ENCODE measurements around the gene LOXL3.

LOXL3 gene

DNA sequence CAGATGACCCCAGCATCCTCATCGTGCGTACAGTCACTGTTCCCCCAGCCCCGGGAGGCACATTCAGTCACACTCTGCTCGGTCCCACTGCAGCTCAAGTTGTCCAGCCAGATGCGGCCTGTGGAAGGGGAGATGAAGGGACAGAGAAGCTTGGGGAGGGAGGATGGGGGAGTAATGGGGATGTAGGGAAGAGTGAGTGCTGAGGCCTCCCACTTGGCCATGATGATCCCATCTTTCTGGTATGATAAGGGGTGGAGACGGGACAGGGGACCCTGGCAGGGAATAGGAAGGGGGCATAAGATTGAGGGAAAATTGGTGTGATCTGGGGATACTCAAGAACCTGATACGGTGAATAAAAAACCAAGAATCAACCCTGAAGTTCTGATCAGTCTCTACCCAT lies 3.5 kb downstream of the LOXL3 start:
- no peaks in the 10 kb centered on the region for H3K9me3 ChIP-seq (ENCODE audit: control insufficient read depth, insufficient read depth, low read length)
- peaks cover 39% of the 10 kb centered on the region for H3K27me3 ChIP-seq (ENCODE audit: control insufficient read depth, low read length)
- H3K4me2 ChIP-seq (ENCODE audit: low read length) = no peak overlapping the region
- H3K36me3 ChIP-seq (ENCODE audit: control insufficient read depth, low read length) = no peaks in the 10 kb centered on the region; the same call in 1 of the 2 replicates
- H3K79me2 ChIP-seq (ENCODE audit: control insufficient read depth, low read length) = peaks cover 7% of the 10 kb centered on the region
- no peaks in the 10 kb centered on the region for H3K9me2 ChIP-seq (replicated peaks; ENCODE audit: control insufficient read depth, low read length)
- H3K27ac ChIP-seq (ENCODE audit: low read depth, low read length) = no peak overlapping the region
- H3K4me1 ChIP-seq (ENCODE audit: control insufficient read depth, low read length) = peaks cover 24% of the 10 kb centered on the region
- no peaks in the 10 kb centered on the region for H4K20me1 ChIP-seq (ENCODE audit: control insufficient read depth, insufficient read depth, low read depth, low read length)
- no peaks in the 10 kb centered on the region for H3F3A ChIP-seq (ENCODE audit: control insufficient read depth, insufficient read depth)
- H3K4me3 ChIP-seq (ENCODE audit: low read length) = no peak overlapping the region
- TF ChIP-seq, protein P1, sequence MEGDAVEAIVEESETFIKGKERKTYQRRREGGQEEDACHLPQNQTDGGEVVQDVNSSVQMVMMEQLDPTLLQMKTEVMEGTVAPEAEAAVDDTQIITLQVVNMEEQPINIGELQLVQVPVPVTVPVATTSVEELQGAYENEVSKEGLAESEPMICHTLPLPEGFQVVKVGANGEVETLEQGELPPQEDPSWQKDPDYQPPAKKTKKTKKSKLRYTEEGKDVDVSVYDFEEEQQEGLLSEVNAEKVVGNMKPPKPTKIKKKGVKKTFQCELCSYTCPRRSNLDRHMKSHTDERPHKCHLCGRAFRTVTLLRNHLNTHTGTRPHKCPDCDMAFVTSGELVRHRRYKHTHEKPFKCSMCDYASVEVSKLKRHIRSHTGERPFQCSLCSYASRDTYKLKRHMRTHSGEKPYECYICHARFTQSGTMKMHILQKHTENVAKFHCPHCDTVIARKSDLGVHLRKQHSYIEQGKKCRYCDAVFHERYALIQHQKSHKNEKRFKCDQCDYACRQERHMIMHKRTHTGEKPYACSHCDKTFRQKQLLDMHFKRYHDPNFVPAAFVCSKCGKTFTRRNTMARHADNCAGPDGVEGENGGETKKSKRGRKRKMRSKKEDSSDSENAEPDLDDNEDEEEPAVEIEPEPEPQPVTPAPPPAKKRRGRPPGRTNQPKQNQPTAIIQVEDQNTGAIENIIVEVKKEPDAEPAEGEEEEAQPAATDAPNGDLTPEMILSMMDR (IDR thresholded peaks at IDR 0.05; ENCODE audit: low read depth, low read length, poor library complexity, severe bottlenecking) = no peak
- TF ChIP-seq EZH2phosphoT487 (IDR thresholded peaks at IDR 0.05; ENCODE audit: borderline replicate concordance, low read length) = no peak

DNA sequence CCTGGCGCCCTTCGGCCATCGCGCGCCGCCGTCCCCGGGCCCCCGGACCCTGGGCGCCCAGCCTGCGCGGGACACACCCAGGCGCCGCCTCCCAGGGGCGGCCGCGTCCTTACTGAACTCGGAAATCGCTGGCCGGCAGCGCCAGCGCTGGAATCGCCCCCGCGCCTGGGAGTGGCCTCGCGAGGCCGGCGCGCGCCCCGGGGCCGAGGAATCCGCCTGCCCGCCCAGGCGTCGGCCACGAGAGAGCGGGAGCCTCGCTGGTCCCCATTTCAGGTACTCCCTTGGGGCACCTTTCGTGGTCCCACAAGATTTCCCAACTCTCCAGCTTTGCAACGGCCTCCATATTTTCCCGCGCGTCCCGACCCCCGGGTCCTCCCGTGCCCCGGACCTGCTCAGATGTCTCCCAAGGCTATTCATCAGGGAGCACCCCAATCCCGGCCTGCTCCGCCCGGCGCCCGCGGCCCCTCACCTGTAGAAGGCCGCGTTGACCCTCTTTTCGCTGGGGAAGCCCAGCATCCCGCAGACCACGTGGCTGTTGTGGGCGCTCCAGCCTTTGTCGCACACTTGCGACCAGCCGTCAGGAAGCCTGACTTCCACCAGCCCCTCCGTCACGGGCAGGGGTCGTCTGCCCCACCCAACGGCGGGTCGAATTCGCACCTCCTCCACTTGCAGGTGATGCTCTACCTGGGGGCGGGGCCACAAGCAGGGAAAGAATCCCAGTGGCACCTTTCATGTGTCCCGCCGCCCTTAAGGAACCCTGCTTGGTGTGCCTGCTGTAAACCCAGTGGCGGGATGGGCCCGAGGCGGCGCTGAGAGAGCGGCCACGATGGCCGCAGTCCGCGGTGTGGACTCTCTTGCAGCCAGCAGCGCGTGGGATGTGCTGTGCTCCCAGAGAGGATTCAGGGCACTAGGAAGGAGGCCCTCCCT lies 4.6 kb downstream of the LOXL3 start:
- Histone ChIP-seq H3K4me3 (ENCODE audit: low read length) (0 out of 2 replicates have a peak overlapping the region, but pooled peaks have one; percentile 16), H3K9me3 (ENCODE audit: control insufficient read depth, insufficient read depth, low read length) (no peaks in the 10 kb centered on the region), H3F3A (ENCODE audit: control insufficient read depth, insufficient read depth) (no peaks in the 10 kb centered on the region), H3K36me3 (ENCODE audit: control insufficient read depth, low read length) (no peaks in the 10 kb centered on the region), H3K79me2 (ENCODE audit: control insufficient read depth, low read length) (no peaks in the 10 kb centered on the region), H3K27ac (ENCODE audit: low read depth, low read length) (no peak overlapping the region), H4K20me1 (ENCODE audit: control insufficient read depth, insufficient read depth, low read depth, low read length) (no peaks in the 10 kb centered on the region), H3K27me3 (ENCODE audit: control insufficient read depth, low read length) (peaks cover 44% of the 10 kb centered on the region), H3K4me1 (ENCODE audit: control insufficient read depth, low read length) (peaks cover 23% of the 10 kb centered on the region), H3K9me2 (replicated peaks; ENCODE audit: control insufficient read depth, low read length) (no peaks in the 10 kb centered on the region), H3K4me2 (ENCODE audit: low read length) (peak overlapping the region; percentile 27; the same call in 1 of the 2 replicates)
- TF ChIP-seq, protein P1 (IDR thresholded peaks at IDR 0.05; ENCODE audit: low read depth, low read length, poor library complexity, severe bottlenecking) = no peak
- peak; percentile 77; the same call in 1 of the 2 replicates for TF ChIP-seq EZH2phosphoT487 (IDR thresholded peaks at IDR 0.05; ENCODE audit: borderline replicate concordance, low read length)

DNA sequence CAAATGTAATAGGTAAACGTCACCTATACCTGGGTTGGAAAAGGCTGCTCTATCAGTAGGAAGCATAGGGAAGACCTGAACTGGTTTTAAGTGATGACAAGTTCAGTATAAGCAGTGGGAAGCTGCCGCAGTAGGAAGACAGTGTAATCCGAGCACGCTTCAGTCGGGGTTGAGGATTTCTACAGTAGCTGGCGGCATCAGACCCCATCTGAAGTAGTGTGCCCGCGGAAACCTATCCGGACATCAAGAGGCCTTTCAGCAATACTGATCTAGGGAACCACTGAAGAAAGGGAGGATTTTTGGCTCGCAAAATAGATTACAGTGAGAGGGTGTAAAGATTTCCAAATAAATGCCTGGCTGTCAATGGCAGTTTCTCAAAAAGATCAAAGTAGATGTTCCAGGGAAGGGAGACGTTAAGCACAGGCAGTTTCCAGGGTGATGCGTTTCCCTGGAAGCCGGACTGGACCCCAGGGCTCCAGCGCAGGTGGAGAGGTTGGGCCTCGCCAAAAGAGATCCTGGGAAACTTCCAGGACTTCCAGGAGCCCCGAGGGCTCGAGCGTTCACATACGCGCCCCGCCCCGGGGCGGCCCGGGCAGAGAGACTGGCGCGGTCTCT lies 5.3 kb downstream of the LOXL3 start:
- H4K20me1 ChIP-seq (ENCODE audit: control insufficient read depth, insufficient read depth, low read depth, low read length) = no peaks in the 10 kb centered on the region
- no peaks in the 10 kb centered on the region for H3K36me3 ChIP-seq (ENCODE audit: control insufficient read depth, low read length)
- 0 out of 2 replicates have a peak overlapping the region, but pooled peaks have one; percentile 16 for H3K4me3 ChIP-seq (ENCODE audit: low read length)
- H3K4me1 ChIP-seq (ENCODE audit: control insufficient read depth, low read length) = peaks cover 16% of the 10 kb centered on the region
- H3K9me2 ChIP-seq (replicated peaks; ENCODE audit: control insufficient read depth, low read length) = no peaks in the 10 kb centered on the region
- no peak overlapping the region for H3K27ac ChIP-seq (ENCODE audit: low read depth, low read length)
- no peaks in the 10 kb centered on the region for H3F3A ChIP-seq (ENCODE audit: control insufficient read depth, insufficient read depth)
- no peaks in the 10 kb centered on the region for H3K9me3 ChIP-seq (ENCODE audit: control insufficient read depth, insufficient read depth, low read length)
- H3K79me2 ChIP-seq (ENCODE audit: control insufficient read depth, low read length) = no peaks in the 10 kb centered on the region
- peaks cover 44% of the 10 kb centered on the region for H3K27me3 ChIP-seq (ENCODE audit: control insufficient read depth, low read length)
- peak overlapping the region; percentile 27; the same call in 1 of the 2 replicates for H3K4me2 ChIP-seq (ENCODE audit: low read length)
- no peak for TF ChIP-seq EZH2phosphoT487 (IDR thresholded peaks at IDR 0.05; ENCODE audit: borderline replicate concordance, low read length)
- TF ChIP-seq, protein P1 (IDR thresholded peaks at IDR 0.05; ENCODE audit: low read depth, low read length, poor library complexity, severe bottlenecking) = no peak

All from DOHH2 (cell line).